Astrocyte (in vitro differentiated cells and primary cell): ENCODE data around the gene CMIP. TPM values are rescaled to one million over a fixed set of nuclear protein-coding genes. Genes with fewer than 3 reads are reported as not detected.

Experiments
- DNase-seq: peaks from one replicate; pipeline ENCODE4 v3.0.0-alpha.2; 2010; ENCODE audit warnings: low read depth
- FAIRE-seq: peaks from 2 replicates; lab custom pipeline; 2011; peaks lifted over from hg19 to GRCh38; lab: Jason Lieb, UNC
- H2AFZ ChIP-seq: 2 replicates; pipeline ENCODE4 v1.6.0; 2012; ENCODE audit warnings: low read depth, low read length, inconsistent platforms
- H3K27ac ChIP-seq: 2 replicates; pipeline ENCODE4 v1.5.1; 2011; ENCODE audit warnings: low read depth, low read length, inconsistent platforms
- H3K27me3 ChIP-seq: 2 replicates; pipeline ENCODE4 v1.6.0; 2011; ENCODE audit warnings: low read length, inconsistent platforms; ENCODE audit not compliant: insufficient read depth
- H3K36me3 ChIP-seq: 2 replicates; pipeline ENCODE4 v1.5.1; 2011; ENCODE audit warnings: low read length, inconsistent platforms; ENCODE audit not compliant: insufficient read depth
- H3K4me1 ChIP-seq: 2 replicates; pipeline ENCODE4 v1.5.1; 2011; ENCODE audit warnings: low read length, inconsistent platforms; ENCODE audit not compliant: insufficient read depth
- H3K4me2 ChIP-seq: 2 replicates; pipeline ENCODE4 v1.6.0; 2012; ENCODE audit warnings: low read length, inconsistent platforms
- H3K4me3 ChIP-seq: 2 replicates; pipeline ENCODE4 v1.5.1; 2011; ENCODE audit warnings: low read depth, mild to moderate bottlenecking, low read length, inconsistent platforms; ENCODE audit not compliant: insufficient read depth
- H3K79me2 ChIP-seq: 2 replicates; pipeline ENCODE4 v1.6.0; 2012; ENCODE audit warnings: mild to moderate bottlenecking, low read length, inconsistent platforms; ENCODE audit not compliant: insufficient read depth
- H3K9ac ChIP-seq: 2 replicates; pipeline ENCODE4 v1.6.0; 2012; ENCODE audit warnings: mild to moderate bottlenecking, low read length, inconsistent platforms
- H3K9me3 ChIP-seq: 2 replicates; pipeline ENCODE4 v1.5.1; 2012; ENCODE audit warnings: low read depth, mild to moderate bottlenecking, low read length, inconsistent platforms; ENCODE audit not compliant: insufficient read depth
- H4K20me1 ChIP-seq: 2 replicates; pipeline ENCODE4 v1.6.0; 2012; ENCODE audit warnings: low read length, inconsistent platforms; ENCODE audit not compliant: insufficient read depth
- H3K27ac Mint-ChIP-seq: one replicate; pipeline ENCODE4 v1.8.0; 2021; ENCODE audit warnings: mild to moderate bottlenecking, mixed read lengths; ENCODE audit not compliant: unreplicated experiment
- H3K27me3 Mint-ChIP-seq: one replicate; pipeline ENCODE4 v1.8.0; 2021; ENCODE audit warnings: low read depth, mixed read lengths; ENCODE audit not compliant: unreplicated experiment
- H3K36me3 Mint-ChIP-seq: one replicate; pipeline ENCODE4 v1.8.0; 2021; ENCODE audit warnings: low read depth, mixed read lengths; ENCODE audit not compliant: unreplicated experiment
- H3K4me1 Mint-ChIP-seq: one replicate; pipeline ENCODE4 v1.8.0; 2021; ENCODE audit warnings: low read depth, mixed read lengths; ENCODE audit not compliant: unreplicated experiment
- H3K4me3 Mint-ChIP-seq: one replicate; pipeline ENCODE4 v1.8.0; 2021; ENCODE audit warnings: mild to moderate bottlenecking, moderate library complexity, mixed read lengths; ENCODE audit not compliant: unreplicated experiment
- H3K9me3 Mint-ChIP-seq: one replicate; pipeline ENCODE4 v1.8.0; 2021; ENCODE audit warnings: mild to moderate bottlenecking, mixed read lengths; ENCODE audit not compliant: unreplicated experiment
- CTCF ChIP-seq: IDR thresholded peaks from 2 replicates; pipeline ENCODE4 v1.5.1; 2011; ENCODE audit warnings: low read depth, mild to moderate bottlenecking, inconsistent platforms, low read length, moderate library complexity; ENCODE audit not compliant: insufficient read depth
- EZH2 ChIP-seq: IDR thresholded peaks from 2 replicates; pipeline ENCODE4 v1.6.1; 2012; ENCODE audit warnings: mild to moderate bottlenecking, low read length, inconsistent platforms; ENCODE audit not compliant: insufficient read depth
- total RNA-seq: library from RNA; stranded (reverse); gene quantifications from 2 replicates; pipeline ENCODE4 v1.2.1, GENCODE V29; 2021

The CMIP gene
- total RNA-seq, 1 donor from 2014 or later: 71.5 TPM

- Mint-ChIP-seq H3K9me3 (peaks cover 2% of the 10 kb centered on the region), H3K4me1 (peaks cover 16% of the 10 kb centered on the region), H3K36me3 (peaks cover 16% of the 10 kb centered on the region), H3K27me3 (no peaks in the 10 kb centered on the region), H3K4me3 (no peak overlapping the region), H3K27ac (no peak overlapping the region)
- Histone ChIP-seq H3K9ac (peak overlapping the region; percentile 7), H3K4me2 (peak overlapping the region; percentile 36), H3K9me3 (no peaks in the 10 kb centered on the region), H3K4me1 (peaks cover 8% of the 10 kb centered on the region), H3K27me3 (no peaks in the 10 kb centered on the region), H3K79me2 (peaks cover 84% of the 10 kb centered on the region), H3K27ac (no peak overlapping the region), H2AFZ (no peak overlapping the region), H3K36me3 (no peaks in the 10 kb centered on the region), H4K20me1 (peaks cover 84% of the 10 kb centered on the region), H3K4me3 (no peak overlapping the region)
- no peak for TF ChIP-seq CTCF
- TF ChIP-seq EZH2: no peak
- FAIRE-seq (no peak), DNase-seq (peak; percentile 92)
These were observed 56.4 kb downstream of the CMIP start for GRCh38 chr16:81500833-81501521.

DNA sequence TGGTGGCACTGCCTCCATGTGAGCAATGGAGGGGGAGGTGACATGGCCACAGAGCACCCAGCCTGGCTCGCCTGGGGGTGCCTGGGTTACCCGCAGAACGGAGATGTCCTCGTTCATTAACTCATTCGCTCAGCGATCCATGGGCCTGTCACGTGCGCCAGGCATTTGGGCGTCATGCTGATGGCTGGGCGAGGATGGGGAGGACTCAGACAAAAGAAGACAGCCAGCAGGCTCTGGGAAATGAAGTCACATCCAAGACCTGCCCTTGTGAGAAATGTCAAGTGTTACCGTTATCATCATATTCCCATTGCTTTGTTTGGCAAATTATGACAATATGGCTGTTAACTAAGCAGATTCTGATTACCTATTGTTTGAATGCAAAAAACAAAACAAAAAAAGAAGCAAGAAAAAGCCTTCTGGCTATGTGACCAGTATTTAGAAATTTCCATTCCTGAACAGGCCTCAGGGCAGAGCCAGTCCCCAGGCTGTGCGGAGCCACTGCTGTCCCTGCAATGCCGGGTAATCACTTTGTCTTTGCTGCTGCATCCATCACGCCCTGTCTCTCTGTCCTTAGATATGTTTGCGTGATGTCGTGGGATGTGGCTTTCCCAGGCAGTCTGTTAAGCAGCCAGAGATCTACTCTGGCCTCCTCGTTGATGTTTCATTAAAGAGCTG lies 57.9 kb downstream of the CMIP start:
- H3K36me3 Mint-ChIP-seq: peaks cover 19% of the 10 kb centered on the region
- DNase-seq (no peak), FAIRE-seq (no peak)
- Histone ChIP-seq H3K9me3 (no peaks in the 10 kb centered on the region), H3K79me2 (peaks cover 80% of the 10 kb centered on the region), H3K4me1 (peaks cover 8% of the 10 kb centered on the region), H3K4me3 (no peak overlapping the region), H3K27ac (no peak overlapping the region), H4K20me1 (peaks cover 74% of the 10 kb centered on the region), H3K36me3 (no peaks in the 10 kb centered on the region), H2AFZ (no peak overlapping the region), H3K27me3 (no peaks in the 10 kb centered on the region), H3K9ac (no peak overlapping the region), H3K4me2 (no peak overlapping the region)
- H3K27me3 Mint-ChIP-seq: no peaks in the 10 kb centered on the region
- peaks cover 16% of the 10 kb centered on the region for H3K4me1 Mint-ChIP-seq
- H3K27ac Mint-ChIP-seq: no peak overlapping the region
- H3K9me3 Mint-ChIP-seq: peaks cover 2% of the 10 kb centered on the region
- TF ChIP-seq CTCF (no peak), EZH2 (no peak)
- H3K4me3 Mint-ChIP-seq: no peak overlapping the region
